ENCODE measurements around the gene SLC2A13. TPM values are rescaled to one million over a fixed set of nuclear protein-coding genes. Genes with fewer than 3 reads are reported as not detected.

Gene SLC2A13
- total RNA-seq, 1 experiment from 2014 or later = 1.6 TPM

DNA sequence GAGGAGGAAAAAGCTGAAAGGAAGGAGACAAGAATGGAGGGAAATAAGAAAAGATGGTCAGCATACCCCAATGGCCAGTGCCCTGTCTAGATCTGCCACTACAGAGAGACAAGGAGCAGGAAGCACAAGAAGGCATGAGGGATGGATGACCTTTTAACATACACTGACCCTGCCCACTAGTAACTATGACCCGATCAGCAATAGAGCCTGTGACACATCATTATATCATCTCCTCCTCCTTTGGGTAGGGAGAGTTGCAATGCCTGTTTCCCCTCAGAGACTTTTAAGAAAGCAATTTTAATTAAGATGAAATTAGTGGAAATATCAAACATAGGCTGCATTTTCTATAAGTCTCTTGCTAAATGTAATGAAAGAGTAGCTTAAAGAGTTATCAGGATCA lies 4.7 kb upstream of the SLC2A13 start:
- TF ChIP-seq, protein P1, sequence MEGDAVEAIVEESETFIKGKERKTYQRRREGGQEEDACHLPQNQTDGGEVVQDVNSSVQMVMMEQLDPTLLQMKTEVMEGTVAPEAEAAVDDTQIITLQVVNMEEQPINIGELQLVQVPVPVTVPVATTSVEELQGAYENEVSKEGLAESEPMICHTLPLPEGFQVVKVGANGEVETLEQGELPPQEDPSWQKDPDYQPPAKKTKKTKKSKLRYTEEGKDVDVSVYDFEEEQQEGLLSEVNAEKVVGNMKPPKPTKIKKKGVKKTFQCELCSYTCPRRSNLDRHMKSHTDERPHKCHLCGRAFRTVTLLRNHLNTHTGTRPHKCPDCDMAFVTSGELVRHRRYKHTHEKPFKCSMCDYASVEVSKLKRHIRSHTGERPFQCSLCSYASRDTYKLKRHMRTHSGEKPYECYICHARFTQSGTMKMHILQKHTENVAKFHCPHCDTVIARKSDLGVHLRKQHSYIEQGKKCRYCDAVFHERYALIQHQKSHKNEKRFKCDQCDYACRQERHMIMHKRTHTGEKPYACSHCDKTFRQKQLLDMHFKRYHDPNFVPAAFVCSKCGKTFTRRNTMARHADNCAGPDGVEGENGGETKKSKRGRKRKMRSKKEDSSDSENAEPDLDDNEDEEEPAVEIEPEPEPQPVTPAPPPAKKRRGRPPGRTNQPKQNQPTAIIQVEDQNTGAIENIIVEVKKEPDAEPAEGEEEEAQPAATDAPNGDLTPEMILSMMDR (conservative IDR thresholded peaks at IDR 0.05) = no peak
- no peak for TF ChIP-seq EZH2 (IDR thresholded peaks at IDR 0.05; ENCODE audit: low read depth)
- intact Hi-C loops (cut with micrococcal nuclease; ENCODE audit: unreplicated experiment) = no loop called here
- BruUV-seq (replicated peaks) = no TSS peak
- DNase-seq = no peak
- Histone ChIP-seq H3K9me3 (ENCODE audit: insufficient read depth, low read depth) (no peaks in the 10 kb centered on the region), H3K27me3 (ENCODE audit: insufficient read depth, low read depth) (no peaks in the 10 kb centered on the region), H3K79me2 (ENCODE audit: low read depth) (no peaks in the 10 kb centered on the region), H3F3A (ENCODE audit: insufficient read depth, low read depth) (no peaks in the 10 kb centered on the region; the same call in 1 of the 2 replicates), H2AFZ (no peak overlapping the region), H3K4me2 (no peak overlapping the region), H3K27ac (no peak overlapping the region), H3K9me2 (ENCODE audit: insufficient read depth) (no peaks in the 10 kb centered on the region), H3K4me3 (no peak overlapping the region), H3K36me3 (ENCODE audit: low read depth) (no peaks in the 10 kb centered on the region), H4K20me1 (ENCODE audit: insufficient read depth) (no peaks in the 10 kb centered on the region), H3K4me1 (replicated peaks; ENCODE audit: insufficient read depth) (no peaks in the 10 kb centered on the region)
- ChIA-PET CTCF (no interaction called here), POLR2A (ENCODE audit: unreplicated experiment) (no interaction called here)

GRCh38 chr12:40107803-40108620 lies 2.1 kb upstream of the SLC2A13 start:
- Histone ChIP-seq H4K20me1 (ENCODE audit: insufficient read depth) (no peaks in the 10 kb centered on the region), H3K36me3 (ENCODE audit: low read depth) (no peaks in the 10 kb centered on the region), H3K27me3 (ENCODE audit: insufficient read depth, low read depth) (no peaks in the 10 kb centered on the region), H3K4me3 (peak overlapping the region; percentile 84; the same call in 1 of the 2 replicates), H3K4me2 (peak overlapping the region; percentile 85; the same call in 1 of the 2 replicates), H3K4me1 (replicated peaks; ENCODE audit: insufficient read depth) (peaks cover 5% of the 10 kb centered on the region; the same call in 1 of the 2 replicates), H3K9me3 (ENCODE audit: insufficient read depth, low read depth) (no peaks in the 10 kb centered on the region), H2AFZ (no peak overlapping the region), H3K79me2 (ENCODE audit: low read depth) (no peaks in the 10 kb centered on the region), H3K9me2 (ENCODE audit: insufficient read depth) (no peaks in the 10 kb centered on the region), H3F3A (ENCODE audit: insufficient read depth, low read depth) (no peaks in the 10 kb centered on the region; the same call in 1 of the 2 replicates), H3K27ac (no peak overlapping the region)
- POLR2A ChIA-PET (ENCODE audit: unreplicated experiment) = no interaction called here
- TF ChIP-seq, protein P1 (conservative IDR thresholded peaks at IDR 0.05) = peak; percentile 26; the same call in 1 of the 2 replicates
- TF ChIP-seq EZH2 (IDR thresholded peaks at IDR 0.05; ENCODE audit: low read depth) = no peak
- BruUV-seq (replicated peaks) = no TSS peak
- intact Hi-C loops (cut with micrococcal nuclease; ENCODE audit: unreplicated experiment) = loop anchor here (1.0 kb wide), 2 partner anchors 97 to 343 kb away; no protein-coding TSS in a partner anchor
- CTCF ChIA-PET = interaction anchor here (0.6 kb wide), 2 partner anchors 74 to 284 kb away, joined by 4 to 6 read pairs; no protein-coding TSS in a partner anchor
- DNase-seq = no peak

GRCh38 chr12:40107098-40107802 lies 1.4 kb upstream of the SLC2A13 start:
- Histone ChIP-seq H3K4me2 (peak overlapping the region; percentile 85), H2AFZ (peak overlapping the region; percentile 75; the same call in 1 of the 2 replicates), H4K20me1 (ENCODE audit: insufficient read depth) (no peaks in the 10 kb centered on the region), H3K27me3 (ENCODE audit: insufficient read depth, low read depth) (no peaks in the 10 kb centered on the region), H3K79me2 (ENCODE audit: low read depth) (no peaks in the 10 kb centered on the region), H3K4me3 (peak overlapping the region; percentile 84), H3K4me1 (replicated peaks; ENCODE audit: insufficient read depth) (peaks cover 5% of the 10 kb centered on the region; the same call in 1 of the 2 replicates), H3K9me3 (ENCODE audit: insufficient read depth, low read depth) (no peaks in the 10 kb centered on the region), H3F3A (ENCODE audit: insufficient read depth, low read depth) (no peaks in the 10 kb centered on the region; the same call in 1 of the 2 replicates), H3K9me2 (ENCODE audit: insufficient read depth) (no peaks in the 10 kb centered on the region), H3K27ac (no peak overlapping the region), H3K36me3 (ENCODE audit: low read depth) (no peaks in the 10 kb centered on the region)
- ChIA-PET CTCF (interaction anchor here (0.6 to 2.5 kb wide), 2 partner anchors 96 to 1807 kb away, joined by 3 to 8 read pairs; no protein-coding TSS in a partner anchor), POLR2A (ENCODE audit: unreplicated experiment) (no interaction called here)
- intact Hi-C loops (cut with micrococcal nuclease; ENCODE audit: unreplicated experiment) = loop anchor here (1.0 kb wide), 2 partner anchors 96 to 342 kb away; no protein-coding TSS in a partner anchor
- no TSS peak for BruUV-seq (replicated peaks)
- DNase-seq = peak; percentile 61 to 65
- TF ChIP-seq EZH2 (IDR thresholded peaks at IDR 0.05; ENCODE audit: low read depth) = no peak
- TF ChIP-seq, protein P1 (conservative IDR thresholded peaks at IDR 0.05) = peak; percentile 94
